Tibial nerve (tissue), 4 donors: ENCODE data around the gene CHD2. TPM values are rescaled to one million over a fixed set of nuclear protein-coding genes. Genes with fewer than 3 reads are reported as not detected.

Experiments
- DNase-seq, 2 donors: peaks; one replicate each; pipeline ENCODE4 v3.0.0-alpha.2; 2019; ENCODE audit warnings: low spot score in 2 of 2
- H3K27ac ChIP-seq, 4 donors: fragments of 200-600 bp; sonication (generic) in 3 of 4; one replicate each; pipeline ENCODE4 v1.5.1; 2017 to 2019; ENCODE audit warnings: mild to moderate bottlenecking in 1 of 4
- H3K27me3 ChIP-seq, 2 donors: fragments of 200-600 bp; sonication (generic) in 1 of 2; one replicate each; pipeline versions ENCODE4 v1.5.1 to v1.6.0; 2017 to 2019
- H3K36me3 ChIP-seq, 3 donors: fragments of 200-600 bp; sonication (generic); one replicate each; pipeline ENCODE4 v1.5.1; 2018 to 2019
- H3K4me1 ChIP-seq, 4 donors: fragments of 200-600 bp; sonication (generic) in 3 of 4; one replicate each; pipeline ENCODE4 v1.5.1; 2017 to 2019
- H3K4me3 ChIP-seq, 4 donors: fragments of 200-600 bp; sonication (generic) in 3 of 4; one replicate each; pipeline ENCODE4 v1.5.1; 2017 to 2019; ENCODE audit warnings: mild to moderate bottlenecking in 1 of 4, moderate library complexity in 1 of 4
- H3K9me3 ChIP-seq, 4 donors: fragments of 200-600 bp; sonication (generic) in 3 of 4; one replicate each; pipeline ENCODE4 v1.5.1; 2017 to 2019
- EP300 ChIP-seq, 2 donors: sonication (generic); formaldehyde crosslinking; IDR thresholded peaks; one replicate each; pipeline ENCODE4 v1.6.1; 2017; ENCODE audit warnings: antibody characterized with exemption in 2 of 2, mild to moderate bottlenecking in 1 of 2
- POLR2A ChIP-seq, 2 donors: fragments of 450-650 bp; IDR thresholded peaks; one replicate each; pipeline ENCODE4 v1.6.1; 2017; ENCODE audit warnings: antibody characterized with exemption in 2 of 2, mild to moderate bottlenecking in 2 of 2, moderate library complexity in 2 of 2
- WGBS, 2 donors: methylation state at CpG; one replicate each; pipeline ENCODE4 v1.1.5; 2018; 5-methylcytosine and 5-hydroxymethylcytosine counted together
- total RNA-seq, 4 donors: library from RNA; depleted of rRNA; stranded (reverse); fragments of >200 nt; gene quantifications; one replicate each; pipeline ENCODE4 v1.1.0, GENCODE V29; 2016
- TF ChIP-seq, protein P1 (sequence below), 5 experiments: fragments of 200-600 bp in 3 of 5; fragments of 450-650 bp in 2 of 5; sonication (generic) in 3 of 5; IDR thresholded peaks; one replicate each; pipeline ENCODE4 v1.5.1; 2016 to 2019; ENCODE audit warnings: antibody characterized with exemption in 5 of 5, mild to moderate bottlenecking in 3 of 5, moderate library complexity in 2 of 5

CHD2 gene
- total RNA-seq, 4 donors from 2014 or later: 96.5 to 133 (median 102) TPM

DNA sequence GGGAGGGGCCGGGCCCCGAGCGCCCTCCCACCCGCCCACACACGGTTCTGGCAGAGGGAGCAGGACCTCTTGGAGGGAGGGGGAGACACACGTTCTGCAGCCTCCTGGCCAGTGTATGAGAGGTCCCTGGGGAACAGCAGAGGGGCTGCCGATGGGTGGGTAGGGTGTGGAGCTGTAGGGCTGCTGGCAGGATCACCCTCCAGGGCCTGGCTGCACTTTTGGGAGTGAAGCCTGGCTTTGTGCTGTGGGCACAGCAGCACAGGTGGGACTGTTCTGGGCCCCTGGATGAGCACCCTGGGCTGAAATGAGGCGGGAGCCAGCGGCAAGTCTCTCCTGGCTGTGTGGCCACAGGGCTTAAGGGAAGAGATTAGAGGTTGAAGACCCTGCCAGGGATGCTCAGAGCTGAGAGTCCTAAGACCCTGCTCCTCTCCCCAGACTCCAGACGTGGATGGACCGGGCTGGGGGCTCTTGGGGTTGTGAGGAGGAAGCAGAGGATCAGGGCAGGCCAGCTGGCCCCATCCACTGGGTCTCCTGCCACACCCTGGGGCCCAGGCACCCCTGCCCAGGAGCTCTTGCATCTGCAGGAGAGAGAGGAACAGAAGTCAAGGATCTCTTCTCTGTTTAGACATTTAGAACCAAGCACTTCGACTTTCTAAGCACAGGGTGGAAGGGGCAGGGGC, 143.6 kb downstream of the CHD2 start:
- peaks cover 0 to 80% (median 0%) of the 10 kb centered on the region in 3 donors for H3K36me3 ChIP-seq
- H3K27me3 ChIP-seq: no peaks in the 10 kb centered on the region
- DNase-seq: no peak
- H3K9me3 ChIP-seq: peaks cover 0 to 14% (median 0%) of the 10 kb centered on the region in 4 donors
- no peak overlapping the region for H3K4me3 ChIP-seq
- TF ChIP-seq, protein P1, sequence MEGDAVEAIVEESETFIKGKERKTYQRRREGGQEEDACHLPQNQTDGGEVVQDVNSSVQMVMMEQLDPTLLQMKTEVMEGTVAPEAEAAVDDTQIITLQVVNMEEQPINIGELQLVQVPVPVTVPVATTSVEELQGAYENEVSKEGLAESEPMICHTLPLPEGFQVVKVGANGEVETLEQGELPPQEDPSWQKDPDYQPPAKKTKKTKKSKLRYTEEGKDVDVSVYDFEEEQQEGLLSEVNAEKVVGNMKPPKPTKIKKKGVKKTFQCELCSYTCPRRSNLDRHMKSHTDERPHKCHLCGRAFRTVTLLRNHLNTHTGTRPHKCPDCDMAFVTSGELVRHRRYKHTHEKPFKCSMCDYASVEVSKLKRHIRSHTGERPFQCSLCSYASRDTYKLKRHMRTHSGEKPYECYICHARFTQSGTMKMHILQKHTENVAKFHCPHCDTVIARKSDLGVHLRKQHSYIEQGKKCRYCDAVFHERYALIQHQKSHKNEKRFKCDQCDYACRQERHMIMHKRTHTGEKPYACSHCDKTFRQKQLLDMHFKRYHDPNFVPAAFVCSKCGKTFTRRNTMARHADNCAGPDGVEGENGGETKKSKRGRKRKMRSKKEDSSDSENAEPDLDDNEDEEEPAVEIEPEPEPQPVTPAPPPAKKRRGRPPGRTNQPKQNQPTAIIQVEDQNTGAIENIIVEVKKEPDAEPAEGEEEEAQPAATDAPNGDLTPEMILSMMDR (IDR thresholded peaks at IDR 0.05): no peak
- no peak for TF ChIP-seq POLR2A (IDR thresholded peaks at IDR 0.05)
- TF ChIP-seq EP300 (IDR thresholded peaks at IDR 0.05): no peak
- 50 to 55% methylated on average over 10 to 12 of the region's 12 CpGs for WGBS, 2 donors
- no peak overlapping the region for H3K27ac ChIP-seq
- peaks cover 0 to 25% (median 0%) of the 10 kb centered on the region in 4 donors for H3K4me1 ChIP-seq

DNA sequence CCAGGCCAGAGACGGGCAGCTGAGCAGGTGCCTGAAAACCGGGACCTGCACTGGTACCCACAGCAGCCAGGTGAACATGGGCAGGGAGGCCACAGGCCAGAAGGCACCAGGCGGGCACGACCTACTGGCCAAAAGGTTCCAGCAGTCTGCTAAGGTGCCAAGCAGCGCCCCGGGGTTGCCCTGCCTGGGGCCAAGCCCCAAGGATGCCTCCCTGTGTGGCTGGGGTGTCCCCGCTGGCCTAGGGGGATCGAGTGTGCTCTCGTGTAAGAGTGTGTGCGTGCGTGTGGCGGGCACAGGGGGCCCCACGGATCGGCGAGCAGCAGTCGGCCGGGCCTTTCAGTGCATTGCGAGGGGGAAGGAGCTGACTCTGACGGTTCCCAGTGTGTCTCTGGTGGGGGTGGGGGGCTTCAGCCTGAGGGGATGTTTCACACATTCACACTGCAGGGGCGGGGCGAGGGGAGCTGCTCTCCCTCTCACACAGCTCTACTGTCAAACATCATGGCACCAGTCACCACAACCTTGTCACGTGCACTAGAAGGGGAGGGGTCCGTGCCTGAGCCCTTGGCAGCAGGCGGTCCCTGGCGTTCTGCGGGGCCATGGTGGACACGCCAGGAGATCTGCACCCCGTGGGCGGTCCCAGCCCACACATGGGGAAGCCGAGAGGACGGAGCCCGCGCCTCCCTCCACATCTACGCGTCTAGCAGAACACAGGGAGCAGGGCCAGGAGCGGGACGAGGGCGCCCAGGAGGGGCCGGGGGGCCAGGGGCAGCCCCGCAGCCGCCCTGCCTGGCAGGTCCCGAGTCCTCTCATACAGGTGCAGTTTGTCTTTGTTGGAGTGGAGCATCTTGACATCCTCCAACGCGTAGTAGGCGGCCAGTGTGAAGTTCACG, 144.4 kb downstream of the CHD2 start:
- Histone ChIP-seq H3K27me3 (no peaks in the 10 kb centered on the region), H3K36me3 (peaks cover 0 to 87% (median 0%) of the 10 kb centered on the region in 3 donors), H3K27ac (no peak overlapping the region), H3K4me1 (peaks cover 0 to 30% (median 0%) of the 10 kb centered on the region in 4 donors), H3K4me3 (no peak overlapping the region), H3K9me3 (peaks cover 0 to 14% (median 0%) of the 10 kb centered on the region in 4 donors)
- no peak for TF ChIP-seq POLR2A (IDR thresholded peaks at IDR 0.05)
- TF ChIP-seq, protein P1 (IDR thresholded peaks at IDR 0.05): no peak
- no peak for TF ChIP-seq EP300 (IDR thresholded peaks at IDR 0.05)
- 84 to 86% methylated on average over 31 to 39 of the region's 46 CpGs for WGBS, 2 donors
- no peak for DNase-seq

DNA sequence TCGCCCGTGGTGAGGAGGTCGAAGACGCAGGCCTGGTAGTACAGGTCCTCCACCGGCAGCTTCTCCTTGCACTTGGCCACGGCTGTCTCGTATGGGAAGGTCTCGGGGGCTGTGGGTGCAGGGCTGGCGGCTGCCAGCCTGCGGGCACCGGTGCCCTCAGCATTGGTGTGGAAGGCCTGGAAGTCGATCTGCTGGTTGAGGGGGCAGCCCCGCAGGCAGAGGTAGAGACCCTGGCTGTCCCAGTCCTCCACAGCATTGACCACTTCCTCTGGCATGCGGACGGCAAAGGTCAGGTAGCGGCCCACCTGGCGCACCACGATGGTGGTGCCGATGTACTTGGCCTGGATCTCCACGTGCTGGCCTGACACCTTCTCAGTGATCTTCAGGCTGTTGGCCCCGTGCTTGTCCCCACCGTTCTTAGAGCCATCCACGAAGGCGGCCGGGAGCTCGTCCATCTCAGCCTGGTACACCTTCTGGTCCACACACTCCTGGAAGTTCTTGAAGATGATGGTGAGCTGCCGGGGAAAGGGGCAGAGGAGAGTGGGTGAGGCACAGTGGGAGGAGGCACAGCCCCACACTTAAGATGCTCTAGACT, 145.2 kb downstream of the CHD2 start:
- Histone ChIP-seq H3K27me3 (no peaks in the 10 kb centered on the region), H3K4me3 (no peak overlapping the region), H3K9me3 (peaks cover 0 to 14% (median 0%) of the 10 kb centered on the region in 4 donors), H3K36me3 (peaks cover 0 to 95% (median 4%) of the 10 kb centered on the region in 3 donors), H3K27ac (no peak overlapping the region), H3K4me1 (peaks cover 0 to 37% (median 0%) of the 10 kb centered on the region in 4 donors)
- DNase-seq: no peak
- TF ChIP-seq EP300 (IDR thresholded peaks at IDR 0.05) (no peak), POLR2A (IDR thresholded peaks at IDR 0.05) (no peak)
- TF ChIP-seq, protein P1 (IDR thresholded peaks at IDR 0.05): no peak
- WGBS, 2 donors: 90 to 94% methylated on average over 23 to 27 of the region's 27 CpGs

DNA sequence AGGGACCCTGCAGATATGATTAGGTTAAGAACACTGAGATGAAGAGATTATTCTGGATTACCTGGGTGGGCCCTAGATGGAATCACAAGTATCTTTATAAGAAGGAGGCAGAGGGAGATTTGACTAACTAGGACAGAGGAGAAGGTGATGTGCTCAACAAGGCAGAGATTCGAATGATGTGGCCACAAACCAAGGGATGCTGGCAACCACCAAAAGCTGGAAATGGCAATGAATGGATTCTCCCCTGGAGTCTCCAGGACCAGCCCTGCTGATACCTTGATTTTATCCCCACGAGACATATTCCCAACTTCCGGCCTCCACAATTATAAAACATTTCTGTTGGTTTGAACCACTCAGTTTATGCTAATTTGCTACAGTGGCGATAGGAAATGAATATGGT, 146.0 kb downstream of the CHD2 start:
- Histone ChIP-seq H3K36me3 (peaks cover 0 to 96% (median 4%) of the 10 kb centered on the region in 3 donors), H3K27ac (no peak overlapping the region), H3K9me3 (peaks cover 0 to 14% (median 0%) of the 10 kb centered on the region in 4 donors), H3K4me1 (peaks cover 0 to 40% (median 0%) of the 10 kb centered on the region in 4 donors), H3K27me3 (no peaks in the 10 kb centered on the region), H3K4me3 (no peak overlapping the region)
- TF ChIP-seq, protein P1 (IDR thresholded peaks at IDR 0.05): no peak
- TF ChIP-seq POLR2A (IDR thresholded peaks at IDR 0.05) (no peak), EP300 (IDR thresholded peaks at IDR 0.05) (no peak)
- no peak for DNase-seq
- WGBS, 2 donors: 94 to 96% methylated on average over 4 of the region's 4 CpGs
